GM15510 (cell line): ENCODE data around the gene SSPN.

Experiments used
- POLR2A ChIP-seq: IDR thresholded peaks from 3 replicates; pipeline ENCODE4 v1.6.1; 2011; ENCODE audit warnings: borderline replicate concordance; ENCODE audit not compliant: insufficient read length; ENCODE audit errors: extremely low read depth

SSPN gene

DNA sequence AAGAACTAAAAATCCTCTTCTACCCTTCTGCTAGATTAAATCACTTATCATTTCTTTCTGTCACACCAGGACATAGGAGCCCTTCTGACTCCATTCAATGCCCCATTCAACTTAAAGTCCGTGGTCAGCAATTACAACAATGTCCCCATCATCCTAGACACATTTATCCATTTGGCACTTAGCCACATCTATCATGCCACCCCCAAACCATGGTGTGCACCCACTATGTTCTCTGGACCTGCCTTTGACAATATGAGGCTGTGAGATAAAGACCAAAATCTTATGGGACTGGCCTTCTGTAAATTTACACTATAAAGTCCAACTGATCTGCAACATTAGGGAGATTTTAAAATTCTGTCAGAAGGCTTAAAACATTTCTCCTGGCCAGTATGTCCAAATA lies 104.4 kb downstream of the SSPN start:
- no peak for TF ChIP-seq POLR2A
